ENCODE data around the gene MAP3K2. TPM values are rescaled to one million over a fixed set of nuclear protein-coding genes. Genes with fewer than 3 reads are reported as not detected.

The MAP3K2 gene
- polyA plus RNA-seq, 1 donor from 2014 or later: 37.0 TPM

- Histone ChIP-seq H3K27ac (ENCODE audit: low read length) (no peak overlapping the region), H3F3A (ENCODE audit: insufficient read depth, low read length, poor library complexity, severe bottlenecking) (no peaks in the 10 kb centered on the region), H3K9me2 (ENCODE audit: insufficient read depth, low read length) (no peaks in the 10 kb centered on the region), H3K4me3 (ENCODE audit: low read length) (no peak overlapping the region), H3K36me3 (ENCODE audit: insufficient read depth, low read length) (peaks cover 15% of the 10 kb centered on the region), H3K4me2 (ENCODE audit: low read length) (no peak overlapping the region), H3K9ac (ENCODE audit: low read length) (no peak overlapping the region), H3K27me3 (ENCODE audit: insufficient read depth, low read depth, low read length) (no peaks in the 10 kb centered on the region), H3K79me2 (replicated peaks; ENCODE audit: insufficient read depth, low read length) (no peaks in the 10 kb centered on the region), H3K9me3 (ENCODE audit: low read length) (no peaks in the 10 kb centered on the region), H2AFZ (ENCODE audit: low read depth, low read length) (no peak overlapping the region), H4K20me1 (ENCODE audit: insufficient read depth) (no peaks in the 10 kb centered on the region)
- no peak for TF ChIP-seq MXI1 (conservative IDR thresholded peaks at IDR 0.05; ENCODE audit: poor library complexity, severe bottlenecking)
- TF ChIP-seq CTCF (IDR thresholded peaks at IDR 0.05; ENCODE audit: poor library complexity, severe bottlenecking): no peak
- no peak for TF ChIP-seq REST (IDR thresholded peaks at IDR 0.05; ENCODE audit: borderline replicate concordance)
- TF ChIP-seq SMC3 (conservative IDR thresholded peaks at IDR 0.05; ENCODE audit: poor library complexity): no peak
- no peak for TF ChIP-seq POLR2AphosphoS5 (IDR thresholded peaks at IDR 0.05)
- no peak for TF ChIP-seq EZH2 (IDR thresholded peaks at IDR 0.05; ENCODE audit: borderline replicate concordance, insufficient read depth, low read length, poor library complexity, severe bottlenecking)
Measured at GRCh38 chr2:127256866-127257265, 130.9 kb downstream of the MAP3K2 start.

GRCh38 chr2:127256381-127256780 lies 131.4 kb downstream of the MAP3K2 start:
- Histone ChIP-seq H3K36me3 (ENCODE audit: insufficient read depth, low read length) (peaks cover 15% of the 10 kb centered on the region), H3K79me2 (replicated peaks; ENCODE audit: insufficient read depth, low read length) (no peaks in the 10 kb centered on the region), H4K20me1 (ENCODE audit: insufficient read depth) (no peaks in the 10 kb centered on the region), H3K9ac (ENCODE audit: low read length) (no peak overlapping the region), H2AFZ (ENCODE audit: low read depth, low read length) (no peak overlapping the region), H3K27ac (ENCODE audit: low read length) (no peak overlapping the region), H3F3A (ENCODE audit: insufficient read depth, low read length, poor library complexity, severe bottlenecking) (no peaks in the 10 kb centered on the region), H3K4me3 (ENCODE audit: low read length) (no peak overlapping the region), H3K27me3 (ENCODE audit: insufficient read depth, low read depth, low read length) (no peaks in the 10 kb centered on the region), H3K4me2 (ENCODE audit: low read length) (no peak overlapping the region), H3K9me3 (ENCODE audit: low read length) (no peaks in the 10 kb centered on the region), H3K9me2 (ENCODE audit: insufficient read depth, low read length) (no peaks in the 10 kb centered on the region)
- TF ChIP-seq EZH2 (IDR thresholded peaks at IDR 0.05; ENCODE audit: borderline replicate concordance, insufficient read depth, low read length, poor library complexity, severe bottlenecking) (no peak), CTCF (IDR thresholded peaks at IDR 0.05; ENCODE audit: poor library complexity, severe bottlenecking) (no peak), POLR2AphosphoS5 (IDR thresholded peaks at IDR 0.05) (no peak), REST (IDR thresholded peaks at IDR 0.05; ENCODE audit: borderline replicate concordance) (no peak), SMC3 (conservative IDR thresholded peaks at IDR 0.05; ENCODE audit: poor library complexity) (no peak), TAF1 (IDR thresholded peaks at IDR 0.05; ENCODE audit: low read depth) (no peak), RAD21 (conservative IDR thresholded peaks at IDR 0.05) (no peak), MXI1 (conservative IDR thresholded peaks at IDR 0.05; ENCODE audit: poor library complexity, severe bottlenecking) (no peak), EP300 (conservative IDR thresholded peaks at IDR 0.05; ENCODE audit: poor library complexity, severe bottlenecking) (no peak)
